Muscle of leg (tissue), 16 donors: ENCODE measurements around the gene GTF3C1. TPM values are rescaled to one million over a fixed set of nuclear protein-coding genes. Genes with fewer than 3 reads are reported as not detected.

Source experiments
- DNase-seq: peaks from one replicate; pipeline ENCODE4 v3.0.0; 2013
- H3K27ac ChIP-seq: one replicate; pipeline ENCODE4 v1.5.1; 2013; ENCODE audit warnings: mild to moderate bottlenecking, low read length, control low read depth
- H3K27me3 ChIP-seq: one replicate; pipeline ENCODE4 v1.6.1; 2013; ENCODE audit warnings: low read length; ENCODE audit not compliant: control insufficient read depth, insufficient read depth
- H3K36me3 ChIP-seq: one replicate; pipeline ENCODE4 v1.6.1; 2013; ENCODE audit warnings: low read length; ENCODE audit not compliant: control insufficient read depth, insufficient read depth
- H3K4me1 ChIP-seq: one replicate; pipeline ENCODE4 v1.6.1; 2013; ENCODE audit warnings: low read length; ENCODE audit not compliant: control insufficient read depth, insufficient read depth
- H3K4me3 ChIP-seq: one replicate; pipeline ENCODE4 v1.5.1; 2013; ENCODE audit warnings: low read length, control low read depth
- H3K9me3 ChIP-seq: replicated peaks from 2 replicates; pipeline ENCODE4 v1.6.1; 2013; ENCODE audit warnings: low read depth, low read length; ENCODE audit not compliant: control insufficient read depth
- WGBS: methylation state at CpG from one replicate; pipeline ENCODE4 v1.1.5; 2013; ENCODE audit warnings: missing lambda C conversion rate; ENCODE audit not compliant: insufficient coverage; 5-methylcytosine and 5-hydroxymethylcytosine counted together
- long read RNA-seq, 11 donors: transcript quantifications; one replicate each; lab custom pipeline, GENCODE V29; 2026
- polyA plus RNA-seq, 8 donors: library from polyadenylated mRNA; unstranded; fragments of 120-200 nt; gene quantifications; one replicate each; pipeline versions ENCODE4 v1.2.1 to v1.2.3, GENCODE V29; 2013; ENCODE audit warnings: inconsistent platforms in 1 of 8, low replicate concordance in 1 of 8; ENCODE audit not compliant: insufficient read length in 8 of 8, insufficient read depth in 1 of 8
- total RNA-seq: library from RNA; stranded (reverse); fragments of 120-200 nt; gene quantifications from one replicate; pipeline ENCODE4 v1.2.4, GENCODE V29; 2013

Gene GTF3C1, protein sequence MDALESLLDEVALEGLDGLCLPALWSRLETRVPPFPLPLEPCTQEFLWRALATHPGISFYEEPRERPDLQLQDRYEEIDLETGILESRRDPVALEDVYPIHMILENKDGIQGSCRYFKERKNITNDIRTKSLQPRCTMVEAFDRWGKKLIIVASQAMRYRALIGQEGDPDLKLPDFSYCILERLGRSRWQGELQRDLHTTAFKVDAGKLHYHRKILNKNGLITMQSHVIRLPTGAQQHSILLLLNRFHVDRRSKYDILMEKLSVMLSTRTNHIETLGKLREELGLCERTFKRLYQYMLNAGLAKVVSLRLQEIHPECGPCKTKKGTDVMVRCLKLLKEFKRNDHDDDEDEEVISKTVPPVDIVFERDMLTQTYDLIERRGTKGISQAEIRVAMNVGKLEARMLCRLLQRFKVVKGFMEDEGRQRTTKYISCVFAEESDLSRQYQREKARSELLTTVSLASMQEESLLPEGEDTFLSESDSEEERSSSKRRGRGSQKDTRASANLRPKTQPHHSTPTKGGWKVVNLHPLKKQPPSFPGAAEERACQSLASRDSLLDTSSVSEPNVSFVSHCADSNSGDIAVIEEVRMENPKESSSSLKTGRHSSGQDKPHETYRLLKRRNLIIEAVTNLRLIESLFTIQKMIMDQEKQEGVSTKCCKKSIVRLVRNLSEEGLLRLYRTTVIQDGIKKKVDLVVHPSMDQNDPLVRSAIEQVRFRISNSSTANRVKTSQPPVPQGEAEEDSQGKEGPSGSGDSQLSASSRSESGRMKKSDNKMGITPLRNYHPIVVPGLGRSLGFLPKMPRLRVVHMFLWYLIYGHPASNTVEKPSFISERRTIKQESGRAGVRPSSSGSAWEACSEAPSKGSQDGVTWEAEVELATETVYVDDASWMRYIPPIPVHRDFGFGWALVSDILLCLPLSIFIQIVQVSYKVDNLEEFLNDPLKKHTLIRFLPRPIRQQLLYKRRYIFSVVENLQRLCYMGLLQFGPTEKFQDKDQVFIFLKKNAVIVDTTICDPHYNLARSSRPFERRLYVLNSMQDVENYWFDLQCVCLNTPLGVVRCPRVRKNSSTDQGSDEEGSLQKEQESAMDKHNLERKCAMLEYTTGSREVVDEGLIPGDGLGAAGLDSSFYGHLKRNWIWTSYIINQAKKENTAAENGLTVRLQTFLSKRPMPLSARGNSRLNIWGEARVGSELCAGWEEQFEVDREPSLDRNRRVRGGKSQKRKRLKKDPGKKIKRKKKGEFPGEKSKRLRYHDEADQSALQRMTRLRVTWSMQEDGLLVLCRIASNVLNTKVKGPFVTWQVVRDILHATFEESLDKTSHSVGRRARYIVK (N-terminal part only)
- total RNA-seq (40.7 TPM), polyA plus RNA-seq (10 to 100 TPM; 47.2 to 72.0 (median 55.8) TPM)
- long read RNA-seq, donor 1, partial matches to known transcripts, result 0 of 2 reads
- long read RNA-seq, donor 1, other reads (novel, unspliced or antisense), result 0 of 2 reads
- long read RNA-seq, donor 2, partial matches to known transcripts, result 0 of 1 reads
- long read RNA-seq, donor 2, other reads (novel, unspliced or antisense), result 0 of 1 reads
- long read RNA-seq, donor 3, full-length matches to known transcripts, result 10 of 21 reads
- long read RNA-seq, donor 3, partial matches to known transcripts, result 11 of 21 reads
- long read RNA-seq, donor 3, other reads (novel, unspliced or antisense), result 0 of 21 reads
- long read RNA-seq, donor 4, partial matches to known transcripts, result 5 of 9 reads
- long read RNA-seq, donor 4, other reads (novel, unspliced or antisense), result 0 of 9 reads
- long read RNA-seq, donor 5, full-length matches to known transcripts, result 21 of 45 reads
- long read RNA-seq, donor 5, partial matches to known transcripts, result 24 of 45 reads
- long read RNA-seq, donor 5, other reads (novel, unspliced or antisense), result 0 of 45 reads
- long read RNA-seq, donor 6, full-length matches to known transcripts, result 19 of 27 reads
- long read RNA-seq, donor 6, partial matches to known transcripts, result 8 of 27 reads
- long read RNA-seq, donor 6, other reads (novel, unspliced or antisense), result 0 of 27 reads
- long read RNA-seq, donor 7, transcript GTF3C1-205 (1 exons, 2,798 nt), result major isoform, 8 of 8 reads
- long read RNA-seq, donor 7, partial matches to known transcripts, result 0 of 8 reads
- long read RNA-seq, donor 7, other reads (novel, unspliced or antisense), result 0 of 8 reads
- long read RNA-seq, donor 8, transcript GTF3C1-205 (1 exons, 2,798 nt), result major isoform, 13 of 13 reads
- long read RNA-seq, donor 8, partial matches to known transcripts, result 0 of 13 reads
- long read RNA-seq, donor 8, other reads (novel, unspliced or antisense), result 0 of 13 reads
- long read RNA-seq, donor 9, transcript GTF3C1-205 (1 exons, 2,798 nt), result major isoform, 7 of 8 reads
- long read RNA-seq, donor 9, partial matches to known transcripts, result 0 of 8 reads
- long read RNA-seq, donor 9, other reads (novel, unspliced or antisense), result 0 of 8 reads
- long read RNA-seq, donor 10, full-length matches to known transcripts, result 12 of 19 reads
- long read RNA-seq, donor 10, partial matches to known transcripts, result 7 of 19 reads
- long read RNA-seq, donor 10, other reads (novel, unspliced or antisense), result 0 of 19 reads
- long read RNA-seq, donor 11, transcript GTF3C1-205 (1 exons, 2,798 nt), result major isoform, 18 of 18 reads
- long read RNA-seq, donor 11, partial matches to known transcripts, result 0 of 18 reads
- long read RNA-seq, donor 11, other reads (novel, unspliced or antisense), result 0 of 18 reads

DNA sequence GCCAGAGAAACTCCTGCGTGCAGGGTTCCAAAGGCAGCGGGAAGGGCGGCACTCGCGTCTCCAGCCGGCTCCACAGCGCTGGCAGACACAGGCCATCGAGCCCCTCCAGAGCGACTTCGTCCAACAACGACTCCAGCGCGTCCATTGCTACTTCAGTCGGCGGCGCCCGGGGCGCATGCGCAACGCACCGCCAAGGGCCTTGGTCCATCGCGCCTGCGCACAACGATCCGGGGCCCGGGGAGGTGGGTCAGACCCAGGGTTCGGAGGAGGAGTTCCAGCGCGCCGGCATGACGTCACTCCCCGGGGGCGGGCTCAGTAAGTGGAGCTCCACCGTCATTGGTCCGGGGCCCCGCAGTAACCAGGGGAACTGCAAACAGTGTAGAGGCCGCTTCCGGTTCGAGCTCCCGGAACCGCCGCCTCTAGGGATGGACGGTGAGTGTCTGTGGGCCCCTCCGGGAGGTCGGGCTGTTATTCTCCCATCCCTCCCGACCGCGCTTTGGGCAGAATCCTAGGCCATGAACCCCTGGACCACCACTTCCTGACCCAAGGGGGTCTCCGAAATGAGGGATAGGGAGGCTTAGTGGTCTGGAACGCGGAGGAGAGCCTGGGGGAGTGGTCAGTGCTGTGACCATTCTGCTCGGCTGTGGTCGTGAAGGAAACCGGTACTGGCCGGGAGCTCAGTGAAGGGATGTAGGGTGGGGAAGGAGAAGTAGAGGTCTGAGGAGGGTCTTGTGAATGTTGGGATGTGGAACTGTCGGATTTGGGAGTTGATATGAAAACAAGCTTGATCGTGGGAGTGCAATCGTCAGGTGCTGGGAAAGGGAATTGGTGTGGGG lies at the start of gene GTF3C1, which contains the start of gene KATNIP:
GTF3C1 (minus strand) TSS at position 168 of the 836 bp plus-strand sequence; CDS start at position 145, 23 bp downstream.
KATNIP (plus strand) TSS at position 399 of the 836 bp plus-strand sequence; CDS start at position 426, 27 bp downstream.
- no peaks in the 10 kb centered on the region for H3K27me3 ChIP-seq
- no peaks in the 10 kb centered on the region for H3K9me3 ChIP-seq
- H3K27ac ChIP-seq, result peak within 1 kb of the TSS; percentile 93
- under 1% methylated on average over 50 of the region's 59 CpGs for WGBS
- H3K4me1 ChIP-seq, result peaks cover 26% of the 10 kb centered on the region
- H3K4me3 ChIP-seq, result peak within 1 kb of the TSS; percentile 91
- peak; percentile 99 for DNase-seq
- peaks cover 9% of the 10 kb centered on the region for H3K36me3 ChIP-seq

DNA sequence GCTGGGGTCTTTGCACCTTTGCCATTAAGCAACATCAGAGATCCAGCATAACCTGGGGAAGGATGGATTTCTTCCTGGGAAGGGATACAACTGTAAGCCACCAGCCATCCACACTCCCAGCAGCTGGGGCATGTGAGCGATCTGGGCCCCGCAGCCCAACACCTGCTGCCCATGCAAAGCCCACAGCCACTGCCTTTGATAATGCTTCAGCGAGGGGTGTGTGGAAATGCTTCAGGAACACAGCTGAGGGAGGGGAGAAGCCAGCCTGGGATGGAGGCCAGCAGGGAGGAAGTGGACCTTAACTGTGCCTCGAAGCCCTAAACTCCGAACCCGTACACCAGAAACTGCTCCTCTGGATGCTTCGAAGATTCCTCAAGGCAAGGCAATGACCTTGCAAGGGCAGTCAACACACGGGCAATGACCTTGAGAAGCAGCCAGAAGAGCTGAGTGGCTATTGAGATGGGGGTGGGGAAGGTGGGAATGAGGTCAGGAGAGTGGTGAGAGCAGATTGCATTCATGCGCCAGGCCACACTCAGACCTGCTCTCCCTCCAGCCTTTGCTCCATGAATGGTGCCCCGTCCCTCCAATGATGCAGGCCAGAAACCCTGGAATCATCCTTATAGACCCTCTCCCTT lies 49.3 kb upstream of the GTF3C1 start:
- H3K27ac ChIP-seq, result no peak overlapping the region
- H3K9me3 ChIP-seq, result no peaks in the 10 kb centered on the region
- peaks cover 33% of the 10 kb centered on the region for H3K4me1 ChIP-seq
- no peaks in the 10 kb centered on the region for H3K27me3 ChIP-seq
- no peak overlapping the region for H3K4me3 ChIP-seq
- no peaks in the 10 kb centered on the region for H3K36me3 ChIP-seq
- 71% methylated on average over 4 of the region's 10 CpGs for WGBS
- DNase-seq, result peak; percentile 54

DNA sequence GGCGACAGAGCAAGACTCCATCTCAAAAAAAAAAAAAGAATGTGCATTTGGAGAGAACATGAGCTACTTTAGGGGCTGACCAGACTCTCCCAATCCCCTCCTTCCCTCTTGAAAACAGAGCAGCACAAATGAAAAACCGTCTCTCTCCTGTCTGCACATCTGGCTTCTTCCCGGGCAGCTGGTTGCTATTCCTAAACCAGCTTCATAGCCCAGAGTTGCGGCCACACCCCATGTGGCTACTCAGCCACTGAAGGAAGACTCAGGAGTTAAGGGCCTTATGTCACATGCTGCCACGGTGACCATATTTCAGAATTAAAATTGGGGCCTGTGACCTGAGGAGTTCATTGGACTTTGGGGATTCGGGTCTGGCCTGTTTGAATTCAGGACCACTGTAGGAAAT lies 48.5 kb upstream of the GTF3C1 start:
- peaks cover 3% of the 10 kb centered on the region for H3K36me3 ChIP-seq
- H3K4me1 ChIP-seq, result peaks cover 33% of the 10 kb centered on the region
- WGBS, result 69% methylated on average over 3 of the region's 6 CpGs
- no peaks in the 10 kb centered on the region for H3K9me3 ChIP-seq
- no peak overlapping the region for H3K27ac ChIP-seq
- DNase-seq, result peak; percentile 33
- no peak overlapping the region for H3K4me3 ChIP-seq
- H3K27me3 ChIP-seq, result no peaks in the 10 kb centered on the region

DNA sequence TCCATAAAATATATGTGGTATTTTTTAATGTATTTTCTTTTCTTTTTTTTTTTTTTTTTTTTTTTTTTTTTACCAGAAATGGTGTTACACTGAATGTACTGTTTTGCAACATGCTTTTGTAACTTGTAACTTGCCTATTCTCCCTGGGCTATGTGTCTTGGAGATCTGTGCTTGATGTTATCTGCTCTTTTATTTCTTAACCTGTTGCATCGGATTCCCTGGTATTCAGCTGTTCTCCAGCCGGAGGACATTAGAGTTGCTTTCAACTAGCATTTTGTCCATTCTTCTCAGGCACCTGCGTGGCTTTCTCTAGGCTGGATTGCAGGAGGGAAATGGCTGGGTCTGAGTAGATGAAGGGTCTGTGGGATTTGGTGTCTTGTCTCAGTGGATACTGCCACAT lies 47.6 kb upstream of the GTF3C1 start:
- Histone ChIP-seq H3K9me3 (no peaks in the 10 kb centered on the region), H3K4me1 (peaks cover 33% of the 10 kb centered on the region), H3K27me3 (no peaks in the 10 kb centered on the region), H3K27ac (no peak overlapping the region), H3K36me3 (peaks cover 3% of the 10 kb centered on the region), H3K4me3 (no peak overlapping the region)
- DNase-seq, result no peak
- WGBS, result no CpG with 5 or more reads among the region's 3 CpGs

DNA sequence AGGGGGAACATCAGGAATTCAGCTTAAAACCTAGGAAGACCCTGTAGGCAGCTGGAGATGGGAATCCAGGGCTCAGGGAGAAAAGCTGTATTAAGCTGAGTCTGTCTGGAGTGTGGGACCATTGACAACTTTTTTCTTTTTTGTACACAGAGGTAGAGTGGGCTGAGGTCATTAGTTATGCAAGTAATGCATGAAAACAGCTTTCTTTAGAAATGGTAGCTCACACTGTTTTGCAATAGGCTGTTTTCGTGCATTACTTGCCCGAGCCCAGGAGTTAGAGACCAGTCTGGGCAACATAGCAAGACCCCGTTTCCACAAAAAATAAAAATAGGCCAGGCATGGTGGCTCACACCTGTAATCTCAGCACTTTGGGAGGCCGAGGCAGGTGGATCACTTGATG lies 46.7 kb upstream of the GTF3C1 start:
- peaks cover 33% of the 10 kb centered on the region for H3K4me1 ChIP-seq
- H3K27me3 ChIP-seq, result no peaks in the 10 kb centered on the region
- no peak overlapping the region for H3K27ac ChIP-seq
- DNase-seq, result no peak
- WGBS, result 91% methylated on average over 4 of the region's 4 CpGs
- no peak overlapping the region for H3K4me3 ChIP-seq
- H3K36me3 ChIP-seq, result peaks cover 3% of the 10 kb centered on the region
- no peaks in the 10 kb centered on the region for H3K9me3 ChIP-seq

DNA sequence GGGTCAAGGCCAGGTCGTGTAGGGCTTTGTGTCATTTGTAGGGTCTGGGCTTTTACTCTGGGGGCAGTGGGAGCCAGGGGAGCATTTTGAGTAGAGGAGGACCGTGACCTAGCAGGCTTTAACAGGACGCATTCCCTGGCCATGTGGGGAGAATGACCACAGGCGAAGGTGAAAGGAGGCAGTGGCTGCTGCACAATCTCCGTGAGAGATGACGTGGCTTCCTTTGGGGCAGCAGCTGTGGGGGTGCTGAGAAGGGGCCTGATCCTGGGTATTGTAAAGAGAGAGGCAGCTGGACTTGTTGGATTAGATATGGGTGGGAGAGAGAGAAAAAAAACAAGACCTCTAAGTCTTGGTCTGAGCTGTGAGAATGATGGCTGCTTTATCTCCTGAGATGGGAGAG lies 46.3 kb upstream of the GTF3C1 start:
- 20% methylated on average over 6 of the region's 6 CpGs for WGBS
- Histone ChIP-seq H3K4me1 (peaks cover 31% of the 10 kb centered on the region), H3K9me3 (no peaks in the 10 kb centered on the region), H3K27ac (no peak overlapping the region), H3K36me3 (peaks cover 3% of the 10 kb centered on the region), H3K27me3 (no peaks in the 10 kb centered on the region), H3K4me3 (no peak overlapping the region)
- DNase-seq, result no peak

DNA sequence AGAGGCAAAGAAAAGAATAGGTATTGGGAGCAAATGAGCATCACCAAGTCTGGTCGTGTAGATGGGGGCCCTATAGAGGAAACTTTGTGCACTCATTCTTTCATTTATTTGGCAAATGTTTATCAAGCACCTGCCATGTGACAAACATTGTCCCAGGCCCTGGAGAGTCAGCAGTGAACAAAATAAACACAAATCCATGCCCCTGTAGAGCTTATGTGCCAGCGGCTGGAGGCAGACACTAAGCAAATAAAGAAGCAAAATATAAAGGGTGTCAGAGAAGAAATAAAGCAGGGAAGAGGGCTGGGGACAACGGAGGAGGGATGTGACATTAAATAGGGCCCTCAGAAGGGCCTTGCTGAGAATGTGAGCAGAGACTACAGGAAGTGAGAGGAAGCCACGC lies 45.8 kb upstream of the GTF3C1 start:
- no peaks in the 10 kb centered on the region for H3K27me3 ChIP-seq
- 19% methylated on average over 2 of the region's 4 CpGs for WGBS
- no peak overlapping the region for H3K4me3 ChIP-seq
- peaks cover 30% of the 10 kb centered on the region for H3K4me1 ChIP-seq
- no peaks in the 10 kb centered on the region for H3K9me3 ChIP-seq
- peaks cover 3% of the 10 kb centered on the region for H3K36me3 ChIP-seq
- H3K27ac ChIP-seq, result no peak overlapping the region
- DNase-seq, result no peak
